ENCODE measurements around the gene SEMA6B. TPM values are rescaled to one million over a fixed set of nuclear protein-coding genes. Genes with fewer than 3 reads are reported as not detected.

SEMA6B gene
- total and polyA plus RNA-seq, 2 of the 8 experiments (the other 6 are each of a cell fraction or from before 2014, with no cell fraction given): 31.3 to 54.4 TPM

DNA sequence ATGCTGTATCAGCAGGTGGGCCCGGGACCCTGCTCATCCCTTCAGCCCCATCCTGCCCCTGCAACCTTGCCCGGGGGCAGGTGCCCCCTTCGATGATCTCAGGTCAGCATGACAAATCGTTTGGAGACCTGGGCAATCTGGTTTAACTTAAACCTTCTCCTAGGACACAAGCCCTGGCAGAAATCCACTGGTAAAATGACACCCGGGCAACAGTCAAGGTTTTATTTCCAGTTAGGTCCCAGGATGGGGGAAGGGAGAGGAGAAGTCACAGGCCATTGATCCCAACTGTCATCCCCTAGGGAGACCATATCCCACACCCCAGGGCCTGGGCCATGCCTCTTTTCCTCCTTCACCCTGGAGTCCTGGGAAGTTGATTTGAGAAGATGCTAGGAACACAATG, 22.7 kb downstream of the SEMA6B start:
- no peak overlapping the region; the same call in 1 of the 2 replicates for H2BK12ac ChIP-seq (ENCODE audit: low read depth, low read length)
- H3K23ac ChIP-seq (ENCODE audit: insufficient read length): no peak overlapping the region
- peaks cover 0 to 13% (median 5%) of the 10 kb centered on the region in 4 experiments; a peak in 5 of 7 replicates for H3K4me1 ChIP-seq (replicated peaks in 1 of 4; ENCODE audit: control insufficient read depth in 3 of 4, insufficient read depth in 4 of 4, low read length in 3 of 4)
- no peak overlapping the region for H3K27ac ChIP-seq (ENCODE audit: low read depth, low read length)
- H2BK5ac ChIP-seq (ENCODE audit: low read depth, low read length): no peak overlapping the region
- no peaks in the 10 kb centered on the region; a peak in 1 of 4 replicates for H3K9me3 ChIP-seq (ENCODE audit: insufficient read depth in 2 of 2, low read depth in 1 of 2, low read length in 1 of 2)
- FAIRE-seq (no peak), DNase-seq (ENCODE audit: low read depth in 1 of 2, low spot score in 2 of 2) (no peak)
- H3K4ac ChIP-seq (replicated peaks; ENCODE audit: insufficient read length, low read depth, low read length): no peak overlapping the region
- H3K56ac ChIP-seq (replicated peaks; ENCODE audit: insufficient read length, low read depth, low read length): no peak overlapping the region
- TF ChIP-seq CBX5 (IDR thresholded peaks at IDR 0.05; ENCODE audit: low read depth, low read length) (no peak), RFX5 (IDR thresholded peaks at IDR 0.05; ENCODE audit: borderline replicate concordance, low read depth, low read length) (no peak), HDAC2 (IDR thresholded peaks at IDR 0.05; ENCODE audit: borderline replicate concordance in 1 of 2, low read depth in 2 of 2, low read length in 2 of 2) (no peak)
- CTCF ChIA-PET (ENCODE audit: partially characterized antibody): interaction anchor here (2.7 to 11.6 kb wide), 3 partner anchors 13 to 100 kb away, joined by 16 to 174 read pairs (median 23); no protein-coding TSS in a partner anchor
- H2BK120ac ChIP-seq (replicated peaks; ENCODE audit: low read depth, low read length): no peak overlapping the region
- H3K79me2 ChIP-seq (ENCODE audit: control insufficient read depth in 1 of 2, insufficient read depth in 2 of 2, low read length in 2 of 2): no peaks in the 10 kb centered on the region
- H2BK20ac ChIP-seq (ENCODE audit: low read length): no peak overlapping the region
- H4K91ac ChIP-seq (replicated peaks; ENCODE audit: insufficient read length, low read length): no peak overlapping the region
- H3K23me2 ChIP-seq (ENCODE audit: low read depth, low read length): peaks cover 4% of the 10 kb centered on the region; the same call in 1 of the 2 replicates
- no peak overlapping the region for H3K9ac ChIP-seq (replicated peaks in 1 of 4; ENCODE audit: extremely low read depth in 1 of 4, low read depth in 3 of 4, low read length in 3 of 4)
- POLR2A ChIA-PET (ENCODE audit: partially characterized antibody): no interaction called here
- H3K27me3 ChIP-seq (replicated peaks in 1 of 4; ENCODE audit: control insufficient read depth in 3 of 4, extremely low read depth in 1 of 4, insufficient read depth in 3 of 4, low read length in 3 of 4): peaks cover 0 to 19% (median 14%) of the 10 kb centered on the region in 4 experiments; a peak in 4 of 7 replicates
- H3K36me3 ChIP-seq (ENCODE audit: control insufficient read depth in 2 of 4, insufficient read depth in 4 of 4, low read length in 3 of 4): no peaks in the 10 kb centered on the region
- H3K4me3 ChIP-seq (ENCODE audit: extremely low read depth in 1 of 4, insufficient read depth in 2 of 4, low read depth in 3 of 4, low read length in 4 of 4): no peak overlapping the region
- H3K14ac ChIP-seq (ENCODE audit: insufficient read length): no peak overlapping the region
- peaks cover 0 to 3% of the 10 kb centered on the region in 2 experiments for H4K20me1 ChIP-seq (replicated peaks in 1 of 2; ENCODE audit: control insufficient read depth in 1 of 2, insufficient read depth in 2 of 2, low read length in 2 of 2)
- 88% methylated on average over 5 of the region's 5 CpGs; no CpG with 5 or more reads in 1 of the 2 experiments for WGBS, 2 experiments (ENCODE audit: extremely low coverage in 1 of 2, insufficient coverage in 1 of 2, insufficient read length in 1 of 2, insufficient replicate concordance in 2 of 2, low coverage in 1 of 2, low lambda C conversion rate in 2 of 2, missing lambda C conversion rate in 1 of 2)
- H4K5ac ChIP-seq (ENCODE audit: insufficient read length, low read depth, low read length): no peak overlapping the region
- no peak overlapping the region for H2BK15ac ChIP-seq (ENCODE audit: low read length)
- H2AFZ ChIP-seq (ENCODE audit: low read length): no peak overlapping the region
- no peak overlapping the region for H4K8ac ChIP-seq (ENCODE audit: extremely low read depth, insufficient read depth, low read length)
- no peak overlapping the region for H2AK5ac ChIP-seq (ENCODE audit: low read depth, low read length)
- no peaks in the 10 kb centered on the region for H3K79me1 ChIP-seq (ENCODE audit: low read depth, low read length)
- H3K4me2 ChIP-seq (ENCODE audit: insufficient read depth in 1 of 2, low read depth in 2 of 2, low read length in 2 of 2): no peak overlapping the region
- no peak overlapping the region for H3K18ac ChIP-seq (ENCODE audit: extremely low read depth, low read length)

Measured in H1 (cell line).